Measurements from ENCODE around the gene SLIT3. TPM values are rescaled to one million over a fixed set of nuclear protein-coding genes. Genes with fewer than 3 reads are reported as not detected.

SLIT3 gene
- polyA plus RNA-seq, 3 donors, result 0.99 to 24.6 (median 16.4) TPM

DNA sequence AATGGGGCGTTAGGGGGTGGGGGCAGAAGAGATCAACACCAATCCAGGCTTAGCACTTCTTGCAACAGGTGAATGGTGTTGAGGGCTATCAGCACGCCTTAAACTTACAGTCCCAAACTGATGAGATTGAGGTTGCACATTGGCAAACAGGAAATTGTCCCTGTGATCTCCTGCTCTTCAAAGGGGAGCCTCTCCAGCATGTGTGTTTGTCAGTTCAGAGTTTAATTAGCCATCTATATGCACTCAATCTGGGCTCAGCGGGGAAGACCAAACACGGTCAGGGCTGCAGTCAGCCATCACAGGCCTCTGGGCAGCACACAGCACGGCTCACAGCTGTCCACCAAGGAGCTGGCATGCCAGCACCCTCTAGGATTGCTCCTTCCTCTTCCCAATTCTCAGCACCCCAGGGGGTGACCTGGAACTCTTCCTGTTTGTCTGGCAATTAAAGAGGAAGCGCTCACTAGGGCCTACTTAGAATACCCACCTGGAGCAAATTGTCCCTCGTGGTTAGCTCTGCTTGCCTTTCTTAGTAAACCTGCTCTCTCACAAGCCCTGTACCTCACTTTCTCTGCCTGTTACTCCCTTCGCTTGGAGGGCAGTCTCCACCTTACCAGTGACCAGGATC, 217.4 kb downstream of the SLIT3 start:
- 74 to 86% (median 82%) methylated on average over 8 of the region's 8 CpGs for WGBS, 3 donors

DNA sequence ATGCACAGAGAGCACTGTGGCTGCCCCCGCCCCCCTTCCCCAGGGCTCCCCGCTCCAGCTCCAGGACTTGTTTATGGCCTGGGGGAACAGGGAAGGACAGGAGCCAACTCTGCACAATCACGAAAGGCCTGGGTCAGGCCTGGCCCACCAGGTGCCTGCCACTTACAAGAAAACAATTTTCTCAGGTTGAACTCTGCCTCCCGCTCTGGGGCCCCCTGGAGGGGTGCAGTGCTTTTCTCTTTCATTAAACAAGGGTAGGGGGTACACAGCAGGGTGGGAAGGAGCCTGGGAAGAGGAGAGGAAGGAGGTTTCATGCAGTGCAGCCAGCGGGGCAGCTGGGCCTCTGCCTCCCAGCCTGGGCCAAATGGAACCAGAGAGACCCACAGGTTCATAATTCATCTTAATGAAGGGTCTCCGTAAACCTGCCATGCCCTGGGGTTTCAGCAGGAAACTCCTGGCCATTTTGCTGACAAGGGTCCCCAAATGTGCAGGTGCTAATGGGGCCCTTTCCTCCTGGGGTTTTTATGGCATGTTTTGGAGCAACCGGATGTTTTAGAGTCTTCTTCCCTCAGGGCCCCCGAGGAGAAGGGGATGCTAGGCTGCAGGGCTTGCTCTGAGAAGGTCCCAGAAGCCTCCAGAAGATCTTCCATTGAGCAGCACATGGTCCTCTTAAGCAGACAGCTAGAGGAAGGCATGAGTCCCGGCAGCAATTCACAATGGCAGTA, 219.8 kb downstream of the SLIT3 start:
- no peak overlapping the region for H3K27ac ChIP-seq (ENCODE audit: low read depth, low read length)
- WGBS, 3 donors, result 82 to 86% (median 84%) methylated on average over 9 of the region's 9 CpGs

More for the DNA sequence above, 217.4 kb downstream of the SLIT3 start:
- no peak overlapping the region for H3K27ac ChIP-seq (ENCODE audit: low read depth, low read length)

DNA sequence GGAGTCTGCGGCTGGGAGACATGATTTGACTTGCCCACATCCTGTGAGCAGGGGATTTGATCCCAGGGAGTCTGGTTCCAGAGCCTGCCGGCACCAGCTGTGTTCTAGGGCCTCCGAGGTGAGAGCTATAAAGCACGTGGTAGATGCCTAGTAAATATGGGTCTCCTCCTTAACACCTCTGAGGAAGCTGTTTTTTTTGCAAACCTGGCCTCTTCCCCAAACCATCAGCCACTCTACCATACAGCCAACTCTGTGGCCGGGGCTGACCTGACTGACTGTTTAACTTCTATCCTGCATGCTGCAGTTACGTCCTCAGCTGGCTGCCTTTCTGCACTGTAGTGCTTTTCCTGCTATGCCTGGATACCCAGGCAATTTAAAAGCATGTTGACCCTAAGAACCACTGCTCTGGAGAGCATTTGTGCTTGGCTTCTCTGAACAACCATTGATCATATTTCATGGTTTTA, 220.5 kb downstream of the SLIT3 start:
- 90 to 91% (median 90%) methylated on average over 6 of the region's 6 CpGs for WGBS, 3 donors

DNA sequence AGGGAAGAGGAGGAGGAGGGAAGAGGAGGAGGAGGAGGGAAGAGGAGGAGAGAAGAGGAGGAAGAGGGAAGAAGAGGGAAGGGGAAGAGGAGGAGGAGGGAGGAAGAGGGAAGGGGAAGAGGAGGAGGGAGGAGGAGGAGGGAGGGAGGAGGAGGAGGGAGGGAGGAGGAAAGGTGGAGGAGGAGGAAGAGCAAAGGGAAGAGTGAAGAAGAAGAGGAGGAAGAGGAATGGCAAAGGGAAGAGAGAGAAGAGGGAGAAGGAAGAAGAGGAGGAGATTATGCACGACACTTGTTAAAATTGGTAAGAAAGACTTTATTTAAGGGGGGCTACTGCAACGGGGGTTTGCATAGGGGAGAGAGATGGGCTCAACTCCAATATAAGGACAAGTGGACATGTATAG, 221.2 kb downstream of the SLIT3 start:
- 78 to 86% (median 85%) methylated on average over 2 of the region's 2 CpGs for WGBS, 3 donors
- no peak overlapping the region for H3K27ac ChIP-seq (ENCODE audit: low read depth, low read length)

More for the DNA sequence above, 220.5 kb downstream of the SLIT3 start:
- no peak overlapping the region for H3K27ac ChIP-seq (ENCODE audit: low read depth, low read length)

DNA sequence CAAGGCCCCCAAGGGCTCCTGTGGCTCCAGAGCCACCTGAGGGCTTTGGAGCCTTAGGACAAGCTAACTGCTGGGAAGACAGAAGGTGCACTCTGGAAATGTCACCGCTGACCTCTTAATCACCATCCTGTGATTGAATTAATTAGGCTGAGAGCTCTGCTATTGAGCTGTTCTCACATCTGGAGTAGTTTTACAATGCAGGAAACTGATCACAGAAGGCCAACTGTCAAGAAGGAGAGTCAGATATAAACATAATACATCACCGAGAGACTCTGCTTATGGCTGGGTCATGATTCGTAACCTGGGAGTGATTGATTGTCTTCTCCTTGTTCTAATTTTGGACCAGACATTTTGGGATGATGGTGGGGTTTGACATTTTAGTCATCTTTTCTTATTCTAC, 226.1 kb downstream of the SLIT3 start:
- WGBS, 3 donors, result 74 to 84% (median 81%) methylated on average over 3 of the region's 3 CpGs
- H3K27ac ChIP-seq (ENCODE audit: low read depth, low read length), result no peak overlapping the region

DNA sequence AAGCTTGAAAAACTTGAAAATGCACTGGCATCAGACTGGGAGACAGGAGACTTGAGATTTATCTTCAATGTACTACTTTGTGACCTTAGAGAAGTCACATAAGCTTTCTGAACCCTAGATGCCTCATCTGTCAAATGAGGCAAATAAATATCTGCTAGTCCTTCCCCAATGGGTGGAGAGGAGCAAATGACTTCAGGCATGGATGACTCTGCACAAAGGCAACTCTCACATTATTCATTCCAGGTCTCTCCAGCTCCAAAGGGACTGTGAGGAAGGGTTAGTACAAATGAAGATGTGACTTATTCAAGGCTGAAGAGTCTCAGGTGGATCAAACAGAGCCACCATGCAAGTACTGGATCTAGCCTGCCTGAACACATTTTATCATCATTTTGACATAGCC, 228.7 kb downstream of the SLIT3 start:
- H3K27ac ChIP-seq (ENCODE audit: low read depth, low read length), result no peak overlapping the region

DNA sequence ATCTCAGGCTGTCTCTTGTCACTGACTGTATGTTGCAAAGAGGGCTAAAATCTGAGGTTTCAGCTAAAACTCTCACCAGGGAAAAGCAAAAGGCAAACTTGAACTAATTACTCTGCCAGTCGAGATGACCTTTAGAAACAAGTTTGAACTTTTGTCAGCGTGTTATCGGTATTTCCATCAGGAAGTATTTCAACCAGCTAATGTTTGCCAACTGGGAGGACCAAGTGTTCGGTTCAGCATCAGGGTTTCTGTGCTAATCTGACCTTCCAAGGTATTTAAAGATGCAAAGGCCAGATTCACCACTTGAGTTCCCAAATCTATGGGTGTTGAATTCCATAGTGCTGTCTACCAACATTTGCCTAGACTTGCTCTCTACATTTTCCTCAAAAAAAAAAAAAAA, 230.5 kb downstream of the SLIT3 start:
- H3K27ac ChIP-seq (ENCODE audit: low read depth, low read length), result no peak overlapping the region
- WGBS, 3 donors, result 20 to 48% (median 41%) methylated on average over 4 of the region's 4 CpGs

DNA sequence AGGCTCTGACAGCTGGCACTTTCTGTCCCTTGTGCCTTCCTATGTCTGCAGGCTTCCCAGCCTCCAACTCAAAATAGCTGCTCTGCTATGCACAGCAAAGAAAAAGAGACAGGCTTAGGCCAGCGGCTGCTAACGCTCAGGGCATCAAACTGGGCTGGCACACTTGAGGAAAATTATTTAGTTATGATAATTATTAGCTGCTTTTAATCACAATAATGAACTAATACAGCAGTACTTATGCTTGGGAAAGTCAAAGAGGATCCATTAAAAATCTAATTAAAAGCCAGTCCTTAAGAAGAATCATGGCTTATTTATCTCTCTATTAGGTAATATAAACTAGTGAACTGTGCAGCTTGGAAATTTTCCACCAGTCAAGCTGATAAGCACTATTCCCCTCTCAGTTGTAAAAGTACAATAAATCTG, 233.2 kb downstream of the SLIT3 start:
- H3K27ac ChIP-seq (ENCODE audit: low read depth, low read length), result no peak overlapping the region
- 60 to 80% (median 74%) methylated on average over 2 of the region's 2 CpGs for WGBS, 3 donors

DNA sequence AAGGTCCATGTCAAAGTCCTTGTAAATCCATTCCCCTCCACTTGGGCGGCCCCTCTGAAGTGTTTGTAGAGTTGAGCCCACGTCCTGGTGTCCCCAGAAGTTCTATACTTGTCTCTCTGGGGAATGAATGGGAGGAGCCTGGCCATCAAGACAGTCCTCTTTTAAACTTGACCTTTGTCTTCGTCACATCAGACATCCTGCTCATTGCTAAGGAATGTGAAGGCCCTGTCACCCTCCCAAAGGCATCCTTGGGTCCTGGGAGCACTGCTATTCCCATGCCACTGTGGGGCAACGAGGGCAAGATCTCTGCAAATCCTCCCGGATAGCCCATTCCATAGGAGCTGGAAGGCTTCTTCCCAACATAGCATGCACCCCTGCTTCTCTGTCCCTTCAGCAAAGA, 235.5 kb downstream of the SLIT3 start:
- 73 to 76% (median 73%) methylated on average over 5 of the region's 5 CpGs for WGBS, 3 donors
- no peak overlapping the region for H3K27ac ChIP-seq (ENCODE audit: low read depth, low read length)

DNA sequence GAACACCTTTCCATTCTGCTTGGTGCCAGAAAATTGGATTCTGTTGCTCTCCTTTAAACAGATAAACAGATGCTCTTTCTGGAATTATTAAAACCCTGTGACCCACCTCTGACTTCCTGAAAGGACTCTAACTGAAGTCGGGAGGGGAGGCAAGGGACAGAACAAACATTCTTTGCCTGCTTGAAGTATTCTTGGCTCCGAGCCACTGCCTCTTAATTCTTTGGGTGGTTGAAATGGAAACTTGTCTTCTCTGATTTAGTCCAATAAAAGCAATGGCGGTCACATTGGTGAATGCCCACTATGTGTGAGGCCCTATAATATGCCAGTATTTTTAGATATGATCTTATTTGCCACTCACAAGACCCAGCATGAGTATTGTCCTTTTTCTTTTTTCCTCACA, 236.8 kb downstream of the SLIT3 start:
- no peak overlapping the region for H3K27ac ChIP-seq (ENCODE audit: low read depth, low read length)
- WGBS, 3 donors, result 31 to 46% (median 41%) methylated on average over 3 of the region's 3 CpGs

DNA sequence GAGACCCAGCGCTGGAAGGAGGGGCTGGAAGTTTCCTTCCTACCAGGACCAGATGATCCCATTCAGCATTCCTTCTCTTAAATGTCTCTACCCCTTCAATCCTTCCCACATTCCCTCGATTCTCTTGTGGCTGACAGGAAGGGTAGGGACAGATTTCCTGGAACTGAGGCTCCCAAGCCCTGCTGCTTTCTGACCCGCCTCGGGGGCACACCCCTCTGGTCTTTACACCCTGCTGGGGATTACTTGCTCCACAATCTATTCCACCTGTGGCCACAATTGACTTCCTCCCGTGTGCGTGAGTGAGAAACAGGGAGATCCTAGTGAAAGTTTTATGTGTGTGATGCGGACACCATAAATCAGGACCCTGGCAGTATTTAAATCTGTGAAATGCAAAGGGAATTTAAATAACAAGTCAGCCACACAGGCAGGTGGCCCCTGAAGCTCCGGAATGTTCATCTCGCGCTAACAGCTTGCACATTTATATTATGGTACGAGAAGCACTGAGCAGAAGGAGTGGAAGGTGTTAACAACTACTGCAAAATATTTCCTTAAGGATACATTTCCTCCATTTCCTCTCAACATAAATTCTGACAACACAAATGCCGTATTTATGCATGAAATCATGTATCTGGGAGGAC, 237.5 kb downstream of the SLIT3 start:
- WGBS, 3 donors, result 53 to 58% (median 57%) methylated on average over 12 of the region's 12 CpGs
- no peak overlapping the region for H3K27ac ChIP-seq (ENCODE audit: low read depth, low read length)

DNA sequence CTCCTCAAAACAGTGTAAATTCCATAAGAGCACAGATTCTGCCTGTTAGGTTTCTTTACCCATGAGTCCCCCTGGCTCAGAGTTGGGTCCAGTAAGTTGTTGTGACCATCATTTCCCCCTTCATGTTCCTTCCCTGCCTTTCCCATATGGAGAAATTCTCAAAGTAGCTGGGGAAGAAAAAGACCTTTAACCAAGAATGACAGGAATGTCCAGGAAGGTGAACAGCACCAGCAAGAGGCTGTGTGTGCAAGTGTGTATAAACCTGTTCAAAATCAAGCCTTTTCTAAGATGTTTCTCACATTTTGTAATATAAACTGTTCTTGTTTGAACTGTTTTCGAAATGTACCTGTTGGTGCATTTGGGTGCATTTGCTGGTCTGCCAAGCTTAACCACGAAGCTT, 238.2 kb downstream of the SLIT3 start:
- H3K27ac ChIP-seq (ENCODE audit: low read depth, low read length), result no peak overlapping the region
- 69 to 76% (median 75%) methylated on average over 2 of the region's 2 CpGs for WGBS, 3 donors

DNA sequence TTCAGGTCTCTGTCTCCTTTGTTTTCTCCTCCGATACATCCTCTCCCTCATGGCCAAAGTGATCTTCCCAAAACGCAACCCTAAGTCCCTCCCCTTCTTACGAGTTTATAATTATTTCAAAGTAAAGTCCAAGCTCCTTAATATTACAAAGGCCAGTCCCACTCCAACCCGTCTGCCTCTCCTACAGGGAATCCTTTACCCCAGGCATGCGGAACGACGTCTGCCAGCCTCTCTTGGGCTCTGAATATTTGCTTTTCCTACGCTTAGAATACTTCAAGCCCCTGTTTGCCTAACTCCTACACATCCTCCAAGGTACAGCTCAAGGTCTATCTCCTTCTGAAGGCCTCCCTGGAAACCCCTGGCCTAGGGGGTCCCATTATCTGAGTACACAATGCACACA, 246.4 kb downstream of the SLIT3 start:
- WGBS, 3 donors, result 89 to 95% (median 91%) methylated on average over 8 of the region's 8 CpGs
- no peak overlapping the region for H3K27ac ChIP-seq (ENCODE audit: low read depth, low read length)

DNA sequence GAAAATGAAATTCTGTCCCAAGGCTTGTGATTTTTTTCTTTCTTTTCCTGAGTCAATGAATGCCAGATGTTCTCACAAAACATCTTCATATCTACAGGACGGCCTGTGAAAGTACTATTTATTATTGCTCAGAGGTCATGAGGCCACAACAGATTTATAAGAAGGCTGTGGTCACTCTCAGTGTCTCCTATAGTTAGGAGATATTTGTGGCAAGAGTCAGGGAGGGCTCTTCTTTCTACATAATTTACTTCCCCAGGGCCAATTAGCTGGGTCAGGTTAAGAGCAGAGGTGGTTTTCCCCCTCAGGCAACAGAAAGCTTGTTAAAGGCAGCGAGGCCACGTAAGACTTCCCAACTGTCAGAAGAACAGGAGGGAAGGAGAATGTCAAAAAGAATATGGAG, 248.7 kb downstream of the SLIT3 start:
- no peak overlapping the region for H3K27ac ChIP-seq (ENCODE audit: low read depth, low read length)
- 62 to 77% (median 76%) methylated on average over 3 of the region's 3 CpGs for WGBS, 3 donors

DNA sequence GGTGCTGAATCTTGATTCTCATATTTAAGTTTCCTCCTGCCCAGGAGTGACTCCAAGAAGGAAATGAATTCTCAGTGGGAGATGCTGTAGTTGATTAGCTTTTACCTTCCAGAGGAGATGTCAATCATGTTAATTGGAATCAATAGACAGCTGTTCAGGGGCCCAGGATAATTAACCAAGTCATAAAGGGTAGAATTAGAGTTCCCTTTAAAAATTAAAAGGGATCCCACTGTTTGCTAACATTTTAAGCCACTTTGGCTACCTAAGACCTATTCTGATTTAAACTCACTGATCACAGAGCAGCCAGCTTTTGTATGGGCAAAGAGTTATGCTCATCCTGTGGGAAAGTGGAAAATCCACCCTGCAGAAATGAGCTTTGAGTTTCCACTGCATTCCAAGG, 249.6 kb downstream of the SLIT3 start:
- H3K27ac ChIP-seq (ENCODE audit: low read depth, low read length), result no peak overlapping the region

DNA sequence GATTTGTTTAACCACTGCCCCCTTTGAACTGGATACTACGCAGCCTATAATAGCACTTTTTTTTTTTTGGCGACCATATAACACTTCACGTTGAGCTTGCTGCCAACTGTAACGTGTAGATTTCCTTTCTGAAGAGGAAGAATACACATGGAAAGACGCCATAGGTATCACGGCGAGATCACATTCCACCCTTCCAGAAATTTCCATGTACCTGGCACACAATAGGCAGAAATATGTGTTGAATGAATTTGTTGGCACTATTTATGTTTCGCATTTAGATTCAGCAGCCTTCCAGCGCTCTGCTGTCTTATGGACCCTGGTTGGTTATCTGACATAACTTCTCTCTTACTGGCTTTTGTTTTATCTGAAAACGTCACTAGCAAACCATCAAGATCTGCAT, 250.3 kb downstream of the SLIT3 start:
- WGBS, 3 donors, result 57 to 77% (median 69%) methylated on average over 10 of the region's 10 CpGs
- no peak overlapping the region for H3K27ac ChIP-seq (ENCODE audit: low read depth, low read length)

DNA sequence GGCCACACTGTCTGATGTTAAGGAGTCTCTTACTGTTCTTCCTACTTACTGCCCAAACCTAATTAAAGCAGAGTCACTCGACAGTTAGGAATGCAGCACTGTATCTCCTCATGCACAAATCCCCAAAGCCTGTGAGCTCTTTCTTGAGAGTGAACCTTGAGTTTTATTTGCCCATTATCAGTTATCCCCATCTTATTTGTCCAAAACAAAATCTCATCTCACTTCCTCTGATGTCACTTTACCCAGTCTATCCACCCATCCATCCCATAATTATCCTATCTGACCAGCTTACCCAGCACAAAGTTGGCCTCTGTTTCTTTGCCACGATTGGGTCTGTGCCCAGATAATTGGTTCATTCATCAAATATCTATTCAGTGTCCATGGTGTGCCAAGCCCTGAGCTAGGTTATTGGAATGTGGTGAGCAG, 250.8 kb downstream of the SLIT3 start:
- H3K27ac ChIP-seq (ENCODE audit: low read depth, low read length), result no peak overlapping the region
- whole genome bisulfite sequencing, 3 donors, result 47 to 62% (median 59%) methylated on average over 2 of the region's 2 CpGs

DNA sequence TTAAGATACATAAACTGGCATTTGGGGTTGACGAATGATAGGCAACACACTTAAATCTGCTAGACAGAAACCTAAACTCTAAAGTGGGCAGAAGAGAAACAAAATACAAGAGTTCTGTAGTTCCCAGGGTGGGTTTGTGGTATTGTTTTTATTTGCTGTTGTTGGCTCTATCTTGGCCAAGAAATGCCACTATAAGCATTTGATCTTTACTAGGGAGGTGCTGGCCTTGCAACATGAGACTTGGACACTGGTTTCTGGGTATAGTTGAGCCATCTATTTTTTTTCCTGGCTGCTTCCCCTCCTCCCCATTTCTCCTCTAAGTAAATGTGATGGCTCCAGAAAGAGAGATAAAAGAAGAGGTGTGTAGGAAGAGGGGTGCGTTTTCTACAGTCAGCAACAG, 251.2 kb downstream of the SLIT3 start:
- 82 to 92% (median 89%) methylated on average over 2 of the region's 2 CpGs for WGBS, 3 donors
- H3K27ac ChIP-seq (ENCODE audit: low read depth, low read length), result no peak overlapping the region

DNA sequence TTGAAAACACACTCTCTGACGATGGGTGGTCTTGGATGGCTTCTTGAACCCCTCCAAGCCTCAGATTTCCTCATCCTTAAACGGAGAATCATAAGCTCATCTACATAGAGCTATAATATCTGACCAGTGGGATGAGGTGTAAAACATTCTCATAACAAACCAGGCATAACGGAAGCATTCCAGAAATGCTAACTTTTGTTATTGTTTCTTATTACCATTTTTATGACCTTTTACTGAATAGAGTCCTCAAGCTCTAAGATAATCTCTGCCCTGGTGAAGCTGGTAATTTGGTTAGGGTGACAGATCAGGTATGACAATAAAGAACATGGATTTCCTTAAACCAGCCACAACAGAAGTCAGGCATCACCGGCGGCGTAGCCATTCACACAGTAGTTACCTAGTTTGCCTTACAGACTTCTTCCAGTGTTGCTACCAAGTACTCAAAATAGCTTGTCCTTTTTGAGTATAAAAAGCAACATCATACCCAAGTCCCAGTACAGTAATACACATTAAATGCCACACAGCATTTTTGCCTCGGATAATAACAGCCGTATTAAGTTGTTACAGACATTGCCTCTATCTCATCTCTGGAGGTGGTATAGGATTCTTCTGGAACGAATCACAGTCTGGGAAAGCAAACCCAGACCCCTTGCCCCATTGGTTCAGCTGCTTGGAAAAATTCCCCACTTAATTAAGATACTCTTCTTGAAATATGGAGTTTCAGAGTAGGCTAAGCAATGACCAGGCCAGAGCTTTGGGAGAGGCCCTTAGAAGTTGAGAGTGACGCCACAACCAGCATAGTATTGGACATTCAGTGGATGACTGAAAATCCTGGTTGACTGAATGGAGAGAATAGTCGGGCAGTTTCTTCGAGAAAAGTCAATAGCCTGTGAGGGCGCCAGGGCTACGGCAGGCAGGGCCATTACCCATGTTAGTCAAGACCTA, 252.5 kb downstream of the SLIT3 start:
- H3K27ac ChIP-seq (ENCODE audit: low read depth, low read length), result no peak overlapping the region
- WGBS, 3 donors, result 84 to 90% (median 90%) methylated on average over 14 of the region's 14 CpGs
